Measurements from ENCODE around the gene NPTX1. TPM values are rescaled to one million over a fixed set of nuclear protein-coding genes. Genes with fewer than 3 reads are reported as not detected.
A peak's percentile ranks its signal among the peaks of the same experiment; 100 is the strongest.

The NPTX1 gene, protein sequence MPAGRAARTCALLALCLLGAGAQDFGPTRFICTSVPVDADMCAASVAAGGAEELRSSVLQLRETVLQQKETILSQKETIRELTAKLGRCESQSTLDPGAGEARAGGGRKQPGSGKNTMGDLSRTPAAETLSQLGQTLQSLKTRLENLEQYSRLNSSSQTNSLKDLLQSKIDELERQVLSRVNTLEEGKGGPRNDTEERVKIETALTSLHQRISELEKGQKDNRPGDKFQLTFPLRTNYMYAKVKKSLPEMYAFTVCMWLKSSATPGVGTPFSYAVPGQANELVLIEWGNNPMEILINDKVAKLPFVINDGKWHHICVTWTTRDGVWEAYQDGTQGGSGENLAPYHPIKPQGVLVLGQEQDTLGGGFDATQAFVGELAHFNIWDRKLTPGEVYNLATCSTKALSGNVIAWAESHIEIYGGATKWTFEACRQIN
- total RNA-seq (under 1 TPM in 1 of 2 donors, not detected in 1; under 0.01 TPM), polyA plus RNA-seq (not detected)

DNA sequence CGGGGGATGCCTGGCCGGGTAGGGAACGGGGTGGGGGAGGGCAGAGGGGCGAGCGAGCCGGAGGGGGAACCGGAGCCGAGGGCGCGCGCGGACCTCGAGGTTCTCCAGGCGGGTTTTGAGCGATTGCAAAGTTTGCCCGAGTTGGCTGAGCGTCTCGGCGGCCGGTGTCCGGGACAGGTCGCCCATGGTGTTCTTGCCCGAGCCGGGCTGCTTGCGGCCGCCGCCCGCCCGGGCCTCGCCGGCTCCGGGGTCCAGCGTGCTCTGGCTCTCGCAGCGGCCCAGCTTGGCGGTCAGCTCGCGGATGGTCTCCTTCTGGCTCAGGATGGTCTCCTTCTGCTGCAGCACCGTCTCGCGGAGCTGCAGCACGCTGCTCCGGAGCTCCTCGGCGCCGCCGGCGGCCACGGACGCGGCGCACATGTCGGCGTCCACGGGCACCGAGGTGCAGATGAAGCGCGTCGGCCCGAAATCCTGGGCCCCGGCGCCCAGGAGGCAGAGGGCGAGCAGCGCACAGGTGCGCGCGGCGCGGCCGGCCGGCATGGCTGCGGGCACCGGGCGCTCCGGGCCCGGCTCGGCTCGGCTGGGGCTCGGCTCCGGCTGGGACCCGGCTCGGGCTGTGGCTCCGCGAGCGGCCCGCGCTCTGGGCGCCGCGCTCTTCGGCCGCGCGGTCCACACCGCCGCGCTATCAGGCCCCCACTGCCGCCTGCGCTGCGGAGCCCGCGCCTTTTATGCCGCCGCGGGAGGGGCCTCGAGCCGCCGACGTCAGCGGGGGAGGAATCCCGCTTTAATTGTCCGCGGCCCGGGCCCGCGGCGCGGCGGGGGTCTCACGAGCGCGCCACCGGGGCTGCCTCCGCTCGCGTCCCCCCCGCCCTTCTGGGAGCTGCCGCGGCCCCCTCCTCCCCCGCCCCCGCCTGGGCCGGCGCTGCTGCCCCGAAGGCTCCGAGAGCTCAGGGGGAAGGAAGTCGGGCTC lies at the start of gene NPTX1:
NPTX1 (minus strand) TSS at position 698 of the 967 bp plus-strand sequence; CDS start at position 537, 161 bp downstream.
- TF ChIP-seq, protein P1, sequence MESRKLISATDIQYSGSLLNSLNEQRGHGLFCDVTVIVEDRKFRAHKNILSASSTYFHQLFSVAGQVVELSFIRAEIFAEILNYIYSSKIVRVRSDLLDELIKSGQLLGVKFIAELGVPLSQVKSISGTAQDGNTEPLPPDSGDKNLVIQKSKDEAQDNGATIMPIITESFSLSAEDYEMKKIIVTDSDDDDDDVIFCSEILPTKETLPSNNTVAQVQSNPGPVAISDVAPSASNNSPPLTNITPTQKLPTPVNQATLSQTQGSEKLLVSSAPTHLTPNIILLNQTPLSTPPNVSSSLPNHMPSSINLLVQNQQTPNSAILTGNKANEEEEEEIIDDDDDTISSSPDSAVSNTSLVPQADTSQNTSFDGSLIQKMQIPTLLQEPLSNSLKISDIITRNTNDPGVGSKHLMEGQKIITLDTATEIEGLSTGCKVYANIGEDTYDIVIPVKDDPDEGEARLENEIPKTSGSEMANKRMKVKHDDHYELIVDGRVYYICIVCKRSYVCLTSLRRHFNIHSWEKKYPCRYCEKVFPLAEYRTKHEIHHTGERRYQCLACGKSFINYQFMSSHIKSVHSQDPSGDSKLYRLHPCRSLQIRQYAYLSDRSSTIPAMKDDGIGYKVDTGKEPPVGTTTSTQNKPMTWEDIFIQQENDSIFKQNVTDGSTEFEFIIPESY (IDR thresholded peaks at IDR 0.05) = no peak
- TF ChIP-seq YY1 (IDR thresholded peaks at IDR 0.05) (no peak), RAD21 (IDR thresholded peaks at IDR 0.05) (no peak)
- H3K36me3 ChIP-seq (ENCODE audit: control insufficient read depth in 4 of 4, insufficient read depth in 3 of 4, low read depth in 1 of 4, low read length in 3 of 4) = no peaks in the 10 kb centered on the region
- H3K27me3 ChIP-seq (ENCODE audit: control insufficient read depth in 4 of 4, insufficient read depth in 4 of 4, low read length in 3 of 4) = peaks cover 0 to 20% (median 8%) of the 10 kb centered on the region in 4 donors
- no peaks in the 10 kb centered on the region for H3K9me3 ChIP-seq (ENCODE audit: control insufficient read depth in 4 of 4, low read length in 3 of 4)
- H3K4me1 ChIP-seq (ENCODE audit: control insufficient read depth in 4 of 4, insufficient read depth in 4 of 4, low read length in 3 of 4) = peaks cover 11 to 32% (median 24%) of the 10 kb centered on the region in 4 donors
- H3K27ac ChIP-seq (ENCODE audit: low read depth in 1 of 2, low read length in 2 of 2) = no peak within 1 kb of the TSS
- DNase-seq (ENCODE audit: low spot score) = no peak
- 2% methylated on average over 136 of the region's 136 CpGs for WGBS
- peak within 1 kb of the TSS in 1 of 3 donors; percentile 40 for H3K4me3 ChIP-seq (ENCODE audit: low read depth in 1 of 3, low read length in 3 of 3)
- H3K9ac ChIP-seq (ENCODE audit: low read depth in 1 of 2, low read length in 2 of 2) = no peak within 1 kb of the TSS

- TF ChIP-seq, protein P2, sequence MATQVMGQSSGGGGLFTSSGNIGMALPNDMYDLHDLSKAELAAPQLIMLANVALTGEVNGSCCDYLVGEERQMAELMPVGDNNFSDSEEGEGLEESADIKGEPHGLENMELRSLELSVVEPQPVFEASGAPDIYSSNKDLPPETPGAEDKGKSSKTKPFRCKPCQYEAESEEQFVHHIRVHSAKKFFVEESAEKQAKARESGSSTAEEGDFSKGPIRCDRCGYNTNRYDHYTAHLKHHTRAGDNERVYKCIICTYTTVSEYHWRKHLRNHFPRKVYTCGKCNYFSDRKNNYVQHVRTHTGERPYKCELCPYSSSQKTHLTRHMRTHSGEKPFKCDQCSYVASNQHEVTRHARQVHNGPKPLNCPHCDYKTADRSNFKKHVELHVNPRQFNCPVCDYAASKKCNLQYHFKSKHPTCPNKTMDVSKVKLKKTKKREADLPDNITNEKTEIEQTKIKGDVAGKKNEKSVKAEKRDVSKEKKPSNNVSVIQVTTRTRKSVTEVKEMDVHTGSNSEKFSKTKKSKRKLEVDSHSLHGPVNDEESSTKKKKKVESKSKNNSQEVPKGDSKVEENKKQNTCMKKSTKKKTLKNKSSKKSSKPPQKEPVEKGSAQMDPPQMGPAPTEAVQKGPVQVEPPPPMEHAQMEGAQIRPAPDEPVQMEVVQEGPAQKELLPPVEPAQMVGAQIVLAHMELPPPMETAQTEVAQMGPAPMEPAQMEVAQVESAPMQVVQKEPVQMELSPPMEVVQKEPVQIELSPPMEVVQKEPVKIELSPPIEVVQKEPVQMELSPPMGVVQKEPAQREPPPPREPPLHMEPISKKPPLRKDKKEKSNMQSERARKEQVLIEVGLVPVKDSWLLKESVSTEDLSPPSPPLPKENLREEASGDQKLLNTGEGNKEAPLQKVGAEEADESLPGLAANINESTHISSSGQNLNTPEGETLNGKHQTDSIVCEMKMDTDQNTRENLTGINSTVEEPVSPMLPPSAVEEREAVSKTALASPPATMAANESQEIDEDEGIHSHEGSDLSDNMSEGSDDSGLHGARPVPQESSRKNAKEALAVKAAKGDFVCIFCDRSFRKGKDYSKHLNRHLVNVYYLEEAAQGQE (IDR thresholded peaks at IDR 0.05) = no peak
- TF ChIP-seq FOXA1 (IDR thresholded peaks at IDR 0.05) (no peak), ATF3 (IDR thresholded peaks at IDR 0.05) (no peak), TAF1 (conservative IDR thresholded peaks at IDR 0.05) (no peak), HNF4G (IDR thresholded peaks at IDR 0.05) (no peak), GABPA (IDR thresholded peaks at IDR 0.05 in 1 of 2, conservative IDR thresholded peaks at IDR 0.05 in 1 of 2) (no peak), SP1 (IDR thresholded peaks at IDR 0.05) (no peak), HNF4A (conservative IDR thresholded peaks at IDR 0.05) (no peak), JUND (IDR thresholded peaks at IDR 0.05) (no peak), RXRA (IDR thresholded peaks at IDR 0.05) (no peak), NR2F2 (IDR thresholded peaks at IDR 0.05) (no peak), YY1 (IDR thresholded peaks at IDR 0.05) (no peak), RAD21 (IDR thresholded peaks at IDR 0.05) (no peak), FOXA2 (IDR thresholded peaks at IDR 0.05) (no peak)
- TF ChIP-seq, protein P3, sequence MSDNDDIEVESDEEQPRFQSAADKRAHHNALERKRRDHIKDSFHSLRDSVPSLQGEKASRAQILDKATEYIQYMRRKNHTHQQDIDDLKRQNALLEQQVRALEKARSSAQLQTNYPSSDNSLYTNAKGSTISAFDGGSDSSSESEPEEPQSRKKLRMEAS (IDR thresholded peaks at IDR 0.05) = no peak
- TF ChIP-seq, protein P4, sequence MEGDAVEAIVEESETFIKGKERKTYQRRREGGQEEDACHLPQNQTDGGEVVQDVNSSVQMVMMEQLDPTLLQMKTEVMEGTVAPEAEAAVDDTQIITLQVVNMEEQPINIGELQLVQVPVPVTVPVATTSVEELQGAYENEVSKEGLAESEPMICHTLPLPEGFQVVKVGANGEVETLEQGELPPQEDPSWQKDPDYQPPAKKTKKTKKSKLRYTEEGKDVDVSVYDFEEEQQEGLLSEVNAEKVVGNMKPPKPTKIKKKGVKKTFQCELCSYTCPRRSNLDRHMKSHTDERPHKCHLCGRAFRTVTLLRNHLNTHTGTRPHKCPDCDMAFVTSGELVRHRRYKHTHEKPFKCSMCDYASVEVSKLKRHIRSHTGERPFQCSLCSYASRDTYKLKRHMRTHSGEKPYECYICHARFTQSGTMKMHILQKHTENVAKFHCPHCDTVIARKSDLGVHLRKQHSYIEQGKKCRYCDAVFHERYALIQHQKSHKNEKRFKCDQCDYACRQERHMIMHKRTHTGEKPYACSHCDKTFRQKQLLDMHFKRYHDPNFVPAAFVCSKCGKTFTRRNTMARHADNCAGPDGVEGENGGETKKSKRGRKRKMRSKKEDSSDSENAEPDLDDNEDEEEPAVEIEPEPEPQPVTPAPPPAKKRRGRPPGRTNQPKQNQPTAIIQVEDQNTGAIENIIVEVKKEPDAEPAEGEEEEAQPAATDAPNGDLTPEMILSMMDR (IDR thresholded peaks at IDR 0.05; ENCODE audit: low read depth, low read length, missing input control) = no peak
- TF ChIP-seq, protein P1 (IDR thresholded peaks at IDR 0.05) = no peak
- 64% methylated on average over 16 of the region's 16 CpGs for WGBS
- no peak overlapping the region for H3K4me3 ChIP-seq (ENCODE audit: low read depth in 1 of 3, low read length in 3 of 3)
- H3K9ac ChIP-seq (ENCODE audit: low read depth in 1 of 2, low read length in 2 of 2) = no peak overlapping the region
- no peaks in the 10 kb centered on the region for H3K9me3 ChIP-seq (ENCODE audit: control insufficient read depth in 4 of 4, low read length in 3 of 4)
- DNase-seq (ENCODE audit: low spot score) = no peak
- peaks cover 0 to 2% (median under 1%) of the 10 kb centered on the region in 4 donors for H3K27me3 ChIP-seq (ENCODE audit: control insufficient read depth in 4 of 4, insufficient read depth in 4 of 4, low read length in 3 of 4)
- H3K4me1 ChIP-seq (ENCODE audit: control insufficient read depth in 4 of 4, insufficient read depth in 4 of 4, low read length in 3 of 4) = no peaks in the 10 kb centered on the region
- H3K36me3 ChIP-seq (ENCODE audit: control insufficient read depth in 4 of 4, insufficient read depth in 3 of 4, low read depth in 1 of 4, low read length in 3 of 4) = no peaks in the 10 kb centered on the region
- no peak overlapping the region for H3K27ac ChIP-seq (ENCODE audit: low read depth in 1 of 2, low read length in 2 of 2)
Measured at GRCh38 chr17:80523956-80524712, 47.7 kb upstream of the NPTX1 start.
